Jurkat, Clone E6-1 (cell line): ENCODE data around the gene PMM1.
"Not testable (repeated sequence)": the region's sequence is repeated elsewhere in the genome, so short reads cannot be mapped to it uniquely, and the experiment has no call there.

Source experiments
- DNase-seq: peaks from one replicate; pipeline ENCODE4 v3.0.0-alpha.2; 2011; ENCODE audit warnings: low read depth, low spot score
- H3K4me3 ChIP-seq: 2 replicates; pipeline ENCODE4 v1.5.1; 2011; ENCODE audit warnings: mild to moderate bottlenecking, low read length, control low read depth, moderate library complexity

The PMM1 gene

DNA sequence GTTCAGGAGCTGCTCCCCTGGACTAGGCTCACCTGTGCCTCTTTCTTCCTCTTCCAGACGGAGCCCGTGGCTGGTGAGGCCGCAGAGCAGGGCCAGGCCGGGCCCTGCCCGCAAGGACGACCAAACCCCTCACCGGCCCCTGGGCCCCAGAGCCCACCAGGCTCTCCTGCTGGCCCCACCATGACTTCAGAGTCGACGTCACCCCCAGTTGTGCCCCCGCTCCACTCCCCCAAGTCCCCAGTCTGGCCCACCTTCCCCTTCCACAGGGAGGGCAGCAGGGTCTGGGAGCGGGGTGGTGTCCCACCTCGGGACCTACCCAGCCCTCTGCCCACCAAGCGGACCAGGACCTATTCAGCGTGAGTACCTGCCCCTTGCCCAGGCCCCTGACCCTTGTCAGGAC lies 17.9 kb downstream of the PMM1 start:
- no peak overlapping the region for H3K4me3 ChIP-seq
- no peak for DNase-seq

- no peak for DNase-seq
- H3K4me3 ChIP-seq: no peak overlapping the region
Measured at GRCh38 chr22:41570221-41570620, 19.4 kb downstream of the PMM1 start.

DNA sequence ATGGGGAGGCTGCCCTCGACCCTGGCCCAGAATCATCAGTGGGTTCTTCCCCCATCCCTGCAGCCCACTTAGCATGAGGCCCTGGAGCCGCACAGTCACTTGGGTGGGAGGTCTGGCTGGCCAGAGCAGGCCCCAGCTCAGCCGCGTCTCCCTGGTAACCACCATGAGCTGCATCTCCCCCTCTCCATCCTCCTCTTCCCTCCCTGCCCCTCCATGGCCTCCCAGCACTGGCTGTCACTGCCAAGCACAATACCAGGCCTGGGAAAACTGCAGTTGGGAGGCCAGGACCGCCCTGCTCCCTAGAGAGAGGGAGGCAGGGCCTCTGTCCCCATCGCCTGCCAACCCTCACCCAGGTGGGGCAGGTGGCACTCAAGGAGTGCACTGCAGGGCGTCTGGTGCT lies 20.8 kb downstream of the PMM1 start:
- H3K4me3 ChIP-seq: no peak overlapping the region
- DNase-seq: no peak

DNA sequence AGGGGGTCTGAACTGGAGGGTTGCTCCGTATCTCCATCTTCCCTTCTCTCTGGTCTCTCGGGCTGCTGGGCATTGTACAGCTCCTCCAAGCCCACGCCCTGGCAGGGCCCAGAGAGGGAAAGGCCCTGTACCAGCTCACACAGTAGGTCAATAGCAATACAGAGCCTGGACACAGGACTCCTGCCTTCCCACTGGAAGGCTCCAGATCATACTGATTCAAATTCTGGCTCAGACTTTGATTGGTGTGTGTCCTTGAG lies 22.2 kb downstream of the PMM1 start:
- no peak overlapping the region for H3K4me3 ChIP-seq
- no peak for DNase-seq

DNA sequence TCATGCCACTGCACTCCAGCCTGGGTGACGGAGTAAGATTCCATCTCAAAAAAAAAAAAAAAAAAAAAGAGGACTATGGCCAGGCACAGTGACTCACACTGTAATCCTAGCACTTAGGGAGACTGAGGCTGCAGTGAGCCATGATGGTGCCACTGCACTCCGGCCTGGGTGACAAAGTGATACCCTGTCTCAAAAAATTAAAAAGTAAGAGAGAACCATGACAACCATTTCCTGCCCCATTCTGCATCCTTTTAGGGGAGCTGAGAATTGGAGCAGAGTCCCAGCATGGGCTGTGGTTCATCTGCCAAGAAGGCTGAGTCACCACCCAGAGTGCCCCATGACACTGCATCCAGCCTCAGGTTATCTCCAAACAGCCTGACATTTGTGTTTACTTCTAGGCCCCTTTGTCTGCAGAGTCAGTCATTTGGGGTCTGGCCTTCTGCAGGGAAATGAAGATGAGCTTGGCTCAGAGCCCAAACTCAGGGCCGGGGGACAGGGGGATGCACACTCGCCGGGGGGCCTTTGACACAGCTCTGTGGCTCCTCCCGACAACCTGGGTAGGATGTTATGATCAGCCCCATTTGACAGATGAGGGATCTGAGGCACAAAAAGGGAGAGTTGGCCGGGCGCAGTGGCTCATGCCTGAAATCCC lies 24.1 kb downstream of the PMM1 start:
- no peak overlapping the region for H3K4me3 ChIP-seq

GRCh38 chr22:41564563-41564962 lies 25.1 kb downstream of the PMM1 start:
- no peak for DNase-seq
- no peak overlapping the region for H3K4me3 ChIP-seq

More for the DNA sequence above, 24.1 kb downstream of the PMM1 start:
- DNase-seq: no peak

- no peak overlapping the region for H3K4me3 ChIP-seq
- no peak for DNase-seq
Measured at GRCh38 chr22:41563051-41563711, 26.5 kb downstream of the PMM1 start.

DNA sequence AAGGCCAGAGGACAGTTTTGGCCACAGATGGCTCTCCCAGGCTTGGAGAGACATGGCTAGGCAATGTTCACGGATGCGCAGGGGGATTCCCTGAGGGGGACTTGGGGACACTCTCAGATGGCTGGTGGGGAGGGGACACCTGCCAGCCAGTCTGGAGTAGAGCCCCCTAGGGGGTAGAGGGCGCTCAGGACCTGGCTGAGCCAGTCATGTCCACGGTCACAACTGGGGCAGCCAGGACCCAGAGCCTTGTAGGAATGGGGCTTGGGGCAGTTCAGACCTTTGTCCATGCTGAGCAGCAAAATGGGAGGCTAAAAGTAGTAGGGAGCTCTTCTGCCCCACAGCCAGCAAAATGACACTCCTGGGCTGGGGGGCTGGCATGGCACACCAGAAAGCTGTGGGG lies 27.2 kb downstream of the PMM1 start:
- no peak overlapping the region for H3K4me3 ChIP-seq
- DNase-seq: no peak

- DNase-seq: no peak
- no peak overlapping the region for H3K4me3 ChIP-seq
Measured at GRCh38 chr22:41561788-41562187, 27.9 kb downstream of the PMM1 start.

DNA sequence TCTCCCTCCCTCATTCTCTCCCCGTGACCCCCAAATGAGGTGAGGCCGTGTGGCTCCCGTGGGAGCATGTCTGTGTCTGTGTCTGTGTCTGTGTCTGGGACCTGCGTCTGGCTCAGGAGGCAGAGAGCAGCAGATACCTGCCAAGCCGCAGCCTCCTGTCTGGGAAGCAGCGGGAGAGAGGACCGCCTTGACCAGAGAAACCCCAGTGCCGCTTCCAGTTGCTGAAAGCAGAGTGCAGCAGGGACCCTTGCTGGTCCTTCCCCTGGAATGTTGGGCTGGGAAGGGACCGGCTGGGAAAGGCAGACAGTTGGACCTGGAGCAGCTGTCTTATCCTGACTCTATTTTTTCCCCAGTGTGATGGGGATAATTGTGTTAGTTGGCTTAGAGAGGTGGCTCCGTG lies 28.3 kb downstream of the PMM1 start:
- DNase-seq: no peak
- no peak overlapping the region for H3K4me3 ChIP-seq

- DNase-seq: no peak
- no peak overlapping the region for H3K4me3 ChIP-seq
Measured at GRCh38 chr22:41560095-41560471, 29.6 kb downstream of the PMM1 start.

DNA sequence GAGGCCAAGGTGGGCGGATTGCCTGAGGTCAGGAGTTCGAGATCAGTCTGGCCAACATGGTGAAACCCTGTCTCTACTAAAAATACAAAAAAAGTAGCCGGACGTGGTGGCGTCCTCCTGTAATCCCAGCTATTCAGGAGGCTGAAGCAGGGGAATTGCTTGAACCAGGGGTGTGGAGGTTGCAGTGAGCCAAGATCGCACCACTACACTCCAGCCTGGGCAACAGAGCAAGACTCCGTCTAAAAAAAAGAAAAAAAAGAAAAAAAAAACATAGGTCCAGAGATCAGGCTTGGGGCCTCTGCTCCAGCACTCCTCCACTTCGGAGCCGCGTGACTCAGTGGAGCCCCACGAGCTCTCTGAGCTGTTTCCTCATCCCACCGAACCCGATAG lies 31.4 kb downstream of the PMM1 start:
- H3K4me3 ChIP-seq, DNase-seq: not testable (repeated sequence)

GRCh38 chr22:41557401-41558240 lies 32.0 kb downstream of the PMM1 start:
- no peak for DNase-seq
- no peak overlapping the region for H3K4me3 ChIP-seq

GRCh38 chr22:41556561-41556960 lies 33.1 kb downstream of the PMM1 start:
- no peak overlapping the region for H3K4me3 ChIP-seq
- DNase-seq: no peak

DNA sequence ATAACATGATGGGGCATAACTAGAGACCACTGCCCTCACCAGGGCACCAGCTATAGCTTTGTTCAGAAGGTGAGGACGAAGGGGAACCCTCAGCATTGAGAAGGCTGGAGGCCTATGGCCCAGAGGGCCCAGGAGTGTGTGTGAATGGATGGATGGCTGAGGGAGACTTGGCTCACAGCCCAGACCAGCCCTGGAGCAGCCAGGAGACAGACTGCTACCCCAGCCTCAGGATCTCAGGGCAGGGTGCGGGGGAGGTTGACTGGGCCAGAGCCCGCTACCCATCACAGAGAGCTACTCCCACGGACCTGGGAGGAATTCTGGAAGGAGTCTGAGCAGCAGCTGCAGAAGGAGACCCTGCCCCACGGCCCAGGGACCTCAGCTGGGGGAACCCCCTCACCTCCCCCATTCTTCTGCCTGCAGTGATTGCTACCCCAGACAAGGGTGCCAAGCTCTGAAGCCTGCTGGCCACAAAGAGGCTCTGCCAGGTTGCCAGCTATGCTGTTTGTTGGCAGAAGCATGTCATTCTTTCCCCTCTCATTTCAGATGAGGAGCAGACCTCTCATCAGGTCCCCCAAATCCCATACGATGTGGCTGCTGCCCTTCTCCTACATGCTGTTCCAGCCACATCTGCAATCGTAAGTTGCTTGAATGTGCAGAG lies 34.2 kb downstream of the PMM1 start:
- H3K4me3 ChIP-seq: no peak overlapping the region
- no peak for DNase-seq

- no peak for DNase-seq
- H3K4me3 ChIP-seq: no peak overlapping the region
Measured at GRCh38 chr22:41551877-41552582, 37.6 kb downstream of the PMM1 start.

- H3K4me3 ChIP-seq: no peak overlapping the region
- no peak for DNase-seq
Measured at GRCh38 chr22:41550952-41551491, 38.6 kb downstream of the PMM1 start.

GRCh38 chr22:41548830-41549211 lies 40.8 kb downstream of the PMM1 start:
- no peak overlapping the region for H3K4me3 ChIP-seq
- no peak for DNase-seq
